HEK293 (cell line): ENCODE data around the gene ITPKA.

ENCODE experiments used
- CTCF ChIA-PET: fragments of 350-600 bp; formaldehyde crosslinking; extraction: SDS; loops from one replicate; lab custom pipeline; 2021; ENCODE audit warnings: antibody characterized with exemption; lab: Yijun Ruan, JAX
- POLR2A ChIA-PET: fragments of 300-600 bp; formaldehyde crosslinking; extraction: SDS; loops from one replicate; lab custom pipeline; 2020; ENCODE audit warnings: antibody characterized with exemption, inconsistent platforms; lab: Yijun Ruan, JAX
- H3K27ac ChIP-seq: fragments of 200-500 bp; sonication (Bioruptor generic); 2 replicates; pipeline ENCODE4 v1.5.1; 2014; ENCODE audit warnings: low read depth, low read length, control low read depth, inconsistent platforms; ENCODE audit errors: extremely low read depth
- H3K36me3 ChIP-seq, 2 experiments: fragments of 200-500 bp in 1 of 2; sonication (Bioruptor generic) in 1 of 2; 1 replicate in 1 of 2; 2 replicates in 1 of 2; pipeline ENCODE4 v1.5.1; 2014 to 2017; ENCODE audit warnings: inconsistent platforms in 2 of 2, low read length in 2 of 2; ENCODE audit not compliant: control insufficient read depth in 2 of 2, insufficient read depth in 1 of 2
- H3K4me1 ChIP-seq: fragments of 200-500 bp; sonication (Bioruptor generic); 2 replicates; pipeline ENCODE4 v1.5.1; 2014; ENCODE audit warnings: mild to moderate bottlenecking, low read length, inconsistent platforms; ENCODE audit not compliant: control insufficient read depth, insufficient read depth
- H3K4me3 ChIP-seq: 2 replicates; pipeline ENCODE4 v1.5.1; 2011; ENCODE audit warnings: low read depth, mild to moderate bottlenecking, control low read depth, low read length, moderate library complexity
- H3K9me3 ChIP-seq: fragments of 200-500 bp; sonication (Bioruptor generic); 2 replicates; pipeline ENCODE4 v1.5.1; 2014; ENCODE audit warnings: low read depth, low read length, inconsistent platforms; ENCODE audit not compliant: control insufficient read depth, insufficient read depth
- EGR2 ChIP-seq: fragments of 450-650 bp; formaldehyde crosslinking; IDR thresholded peaks from 2 replicates; pipeline ENCODE4 v1.5.1; 2016; ENCODE audit warnings: low read depth, missing biosample characterization, missing genetic modification characterization
- KLF1 ChIP-seq: fragments of 450-650 bp; formaldehyde crosslinking; IDR thresholded peaks from 2 replicates; pipeline ENCODE4 v1.5.1; 2016; ENCODE audit warnings: missing biosample characterization, missing genetic modification characterization
- KLF7 ChIP-seq: fragments of 450-650 bp; formaldehyde crosslinking; IDR thresholded peaks from 2 replicates; pipeline ENCODE4 v1.5.1; 2016; ENCODE audit warnings: missing biosample characterization, missing genetic modification characterization, borderline replicate concordance
- KLF9 ChIP-seq: fragments of 450-650 bp; formaldehyde crosslinking; IDR thresholded peaks from 2 replicates; pipeline ENCODE4 v1.5.1; 2016; ENCODE audit warnings: missing biosample characterization, missing genetic modification characterization, low read depth
- MZF1 ChIP-seq: fragments of 450-650 bp; formaldehyde crosslinking; IDR thresholded peaks from 2 replicates; pipeline ENCODE4 v1.5.1; 2017; ENCODE audit warnings: missing biosample characterization, missing genetic modification characterization, borderline replicate concordance
- TSHZ1 ChIP-seq: fragments of 450-650 bp; formaldehyde crosslinking; IDR thresholded peaks from 2 replicates; pipeline ENCODE4 v1.5.1; 2016; ENCODE audit warnings: missing biosample characterization, missing genetic modification characterization, borderline replicate concordance
- ZBTB10 ChIP-seq: fragments of 450-650 bp; formaldehyde crosslinking; IDR thresholded peaks from 2 replicates; pipeline ENCODE4 v1.5.1; 2016; ENCODE audit warnings: missing biosample characterization, missing genetic modification characterization
- ZBTB20 ChIP-seq: fragments of 450-650 bp; formaldehyde crosslinking; IDR thresholded peaks from 2 replicates; pipeline ENCODE4 v1.5.1; 2016; ENCODE audit warnings: missing biosample characterization, missing genetic modification characterization
- ZBTB26 ChIP-seq: fragments of 450-650 bp; formaldehyde crosslinking; optimal IDR thresholded peaks from 2 replicates; pipeline ENCODE3; 2016; ENCODE audit warnings: missing biosample characterization, mild to moderate bottlenecking, missing genetic modification characterization
- ZBTB48 ChIP-seq: fragments of 450-650 bp; formaldehyde crosslinking; IDR thresholded peaks from 2 replicates; pipeline ENCODE4 v1.5.1; 2016; ENCODE audit warnings: missing biosample characterization, missing genetic modification characterization
- ZFP37 ChIP-seq: fragments of 450-650 bp; formaldehyde crosslinking; IDR thresholded peaks from 2 replicates; pipeline ENCODE4 v1.5.1; 2016; ENCODE audit warnings: missing biosample characterization, missing genetic modification characterization
- ZFP69B ChIP-seq: fragments of 450-650 bp; formaldehyde crosslinking; IDR thresholded peaks from 2 replicates; pipeline ENCODE4 v1.5.1; 2016; ENCODE audit warnings: missing biosample characterization, missing genetic modification characterization
- ZNF132 ChIP-seq: fragments of 450-650 bp; formaldehyde crosslinking; IDR thresholded peaks from 2 replicates; pipeline ENCODE4 v1.5.1; 2017; ENCODE audit warnings: missing biosample characterization, missing genetic modification characterization, borderline replicate concordance
- ZNF146 ChIP-seq: fragments of 450-650 bp; formaldehyde crosslinking; IDR thresholded peaks from 2 replicates; pipeline ENCODE4 v1.5.1; 2016; ENCODE audit warnings: missing biosample characterization, missing genetic modification characterization
- ZNF169 ChIP-seq: fragments of 450-650 bp; formaldehyde crosslinking; IDR thresholded peaks from 2 replicates; pipeline ENCODE4 v1.5.1; 2016; ENCODE audit warnings: missing biosample characterization, missing genetic modification characterization
- ZNF184 ChIP-seq: fragments of 450-650 bp; IDR thresholded peaks from 2 replicates; pipeline ENCODE4 v1.5.1; 2018; ENCODE audit warnings: missing biosample characterization, mild to moderate bottlenecking, missing genetic modification characterization
- ZNF24 ChIP-seq: fragments of 450-650 bp; formaldehyde crosslinking; IDR thresholded peaks from 2 replicates; pipeline ENCODE4 v1.5.1; 2016; ENCODE audit warnings: missing biosample characterization, missing genetic modification characterization
- ZNF292 ChIP-seq: fragments of 450-650 bp; formaldehyde crosslinking; IDR thresholded peaks from 2 replicates; pipeline ENCODE4 v1.5.1; 2016; ENCODE audit warnings: low read depth, missing biosample characterization, missing genetic modification characterization, borderline replicate concordance
- ZNF324 ChIP-seq: fragments of 450-650 bp; formaldehyde crosslinking; IDR thresholded peaks from 2 replicates; pipeline ENCODE4 v1.5.1; 2016; ENCODE audit warnings: missing biosample characterization, missing genetic modification characterization
- ZNF398 ChIP-seq: fragments of 450-650 bp; formaldehyde crosslinking; IDR thresholded peaks from 2 replicates; pipeline ENCODE4 v1.5.1; 2017; ENCODE audit warnings: missing biosample characterization, missing genetic modification characterization
- ZNF600 ChIP-seq: fragments of 450-650 bp; formaldehyde crosslinking; IDR thresholded peaks from 2 replicates; pipeline ENCODE4 v1.5.1; 2016; ENCODE audit warnings: missing biosample characterization, missing genetic modification characterization
- ZNF629 ChIP-seq: fragments of 450-650 bp; formaldehyde crosslinking; IDR thresholded peaks from 2 replicates; pipeline ENCODE4 v1.5.1; 2017; ENCODE audit warnings: missing biosample characterization, missing genetic modification characterization
- ZNF701 ChIP-seq: fragments of 450-650 bp; formaldehyde crosslinking; IDR thresholded peaks from 2 replicates; pipeline ENCODE4 v1.5.1; 2016; ENCODE audit warnings: missing biosample characterization, missing genetic modification characterization
- ZNF76 ChIP-seq: fragments of 450-650 bp; formaldehyde crosslinking; IDR thresholded peaks from 2 replicates; pipeline ENCODE4; 2016; ENCODE audit warnings: low read depth, missing biosample characterization, missing genetic modification characterization, borderline replicate concordance
- ZSCAN30 ChIP-seq: fragments of 450-650 bp; IDR thresholded peaks from 2 replicates; pipeline ENCODE4 v1.5.1; 2018; ENCODE audit warnings: missing biosample characterization, mild to moderate bottlenecking, missing genetic modification characterization, moderate library complexity
- ZSCAN5A ChIP-seq: fragments of 450-650 bp; formaldehyde crosslinking; IDR thresholded peaks from 2 replicates; pipeline ENCODE4 v1.5.1; 2016; ENCODE audit warnings: missing biosample characterization, missing genetic modification characterization

The ITPKA gene

GRCh38 chr15:41493205-41493901 lies at the start of gene ITPKA:
TSS of gene ITPKA (plus strand) at chr15:41493874. CDS start at chr15:41493928, 54 bp downstream.
- CTCF ChIA-PET, result interaction anchor here (1.5 kb wide), 1 partner anchor 65 kb away, joined by 5 read pairs; no protein-coding TSS in a partner anchor
- TF ChIP-seq ZNF324 (tag by site-specific recombination) (peak; percentile 30; the same call in 1 of the 2 replicates), ZNF398 (tag by site-specific recombination) (0 out of 2 replicates have a peak, but pooled peaks have one; percentile 13), ZNF184 (tag by site-specific recombination) (no peak), ZNF146 (tag by site-specific recombination) (no peak), ZNF76 (tag by site-specific recombination) (peak; percentile 46; the same call in 1 of the 2 replicates), ZFP69B (tag by site-specific recombination) (peak; percentile 44; the same call in 1 of the 2 replicates), ZBTB48 (tag by site-specific recombination) (peak; percentile 73; the same call in 1 of the 2 replicates), ZNF132 (tag by site-specific recombination) (no peak), ZNF292 (tag by site-specific recombination) (no peak), ZSCAN5A (tag by site-specific recombination) (0 out of 2 replicates have a peak, but pooled peaks have one; percentile 18), ZBTB10 (tag by site-specific recombination) (peak; percentile 65; the same call in 1 of the 2 replicates), ZSCAN30 (tag by site-specific recombination) (peak; percentile 62; the same call in 1 of the 2 replicates), ZNF701 (tag by site-specific recombination) (no peak), KLF7 (tag by site-specific recombination) (peak; percentile 72; the same call in 1 of the 2 replicates), EGR2 (peak; percentile 23), MZF1 (tag by site-specific recombination) (no peak), KLF9 (tag by site-specific recombination) (peak; percentile 84), ZBTB26 (tag by site-specific recombination) (peak; percentile 57), ZFP37 (tag by site-specific recombination) (peak; percentile 40; the same call in 1 of the 2 replicates), ZNF600 (tag by site-specific recombination) (peak; percentile 47; the same call in 1 of the 2 replicates), ZNF24 (0 out of 2 replicates have a peak, but pooled peaks have one; percentile 43), ZNF629 (tag by site-specific recombination) (peak; percentile 43; the same call in 1 of the 2 replicates), KLF1 (peak; percentile 77), ZNF169 (tag by site-specific recombination) (no peak), ZBTB20 (peak; percentile 93), TSHZ1 (tag by site-specific recombination) (no peak)

More at GRCh38 chr15:41493205-41493901, at the start of gene ITPKA:
- POLR2A ChIA-PET, result interaction anchor here (0.9 to 1.7 kb wide), 3 partner anchors 9 to 20 kb away, joined by 3 to 7 read pairs (median 5); partner anchors contain the start of gene LTK
- Histone ChIP-seq H3K9me3 (no peaks in the 10 kb centered on the region), H3K4me1 (no peaks in the 10 kb centered on the region), H3K36me3 (no peaks in the 10 kb centered on the region), H3K4me3 (peak within 1 kb of the TSS; percentile 44), H3K27ac (peak within 1 kb of the TSS; percentile 87)
